HUES64 (cell line): ENCODE results near the gene WSB1.

Experiments used
- H3K27ac ChIP-seq: 2 replicates; pipeline ENCODE4 v1.7.0; 2013; ENCODE audit warnings: low read depth, low read length, inconsistent platforms
- H3K27me3 ChIP-seq: 2 replicates; pipeline ENCODE4 v1.6.1; 2013; ENCODE audit warnings: mild to moderate bottlenecking, low read length; ENCODE audit not compliant: insufficient read depth
- H3K36me3 ChIP-seq: 2 replicates; pipeline ENCODE4 v1.6.1; 2013; ENCODE audit warnings: mild to moderate bottlenecking, low read length; ENCODE audit not compliant: insufficient read depth
- H3K4me1 ChIP-seq: 2 replicates; pipeline ENCODE4 v1.6.1; 2013; ENCODE audit warnings: mild to moderate bottlenecking, low read length, moderate library complexity; ENCODE audit not compliant: insufficient read depth
- H3K4me3 ChIP-seq: 2 replicates; pipeline ENCODE4 v1.5.1; 2013; ENCODE audit warnings: mild to moderate bottlenecking, low read length, moderate library complexity
- H3K9ac ChIP-seq: 2 replicates; pipeline ENCODE4 v1.6.1; 2013; ENCODE audit warnings: mild to moderate bottlenecking, low read depth, low read length
- H3K9me3 ChIP-seq: 2 replicates; pipeline ENCODE4 v1.6.1; 2013; ENCODE audit warnings: low read depth, low read length; ENCODE audit not compliant: insufficient read depth
- WGBS: fragments of 150-250, 120-280 bp; methylation state at CpG from one replicate; pipeline ENCODE4 v1.1.7; 2013; ENCODE audit warnings: missing lambda C conversion rate; 5-methylcytosine and 5-hydroxymethylcytosine counted together

WSB1 gene

GRCh38 chr17:27281438-27281837, 12.5 kb upstream of the WSB1 start:
- no peak overlapping the region for H3K27ac ChIP-seq
- peaks cover 8% of the 10 kb centered on the region for H3K4me1 ChIP-seq
- H3K9me3 ChIP-seq = no peaks in the 10 kb centered on the region
- H3K9ac ChIP-seq = no peak overlapping the region
- WGBS = 99% methylated on average over 2 of the region's 3 CpGs
- H3K27me3 ChIP-seq = no peaks in the 10 kb centered on the region
- H3K36me3 ChIP-seq = no peaks in the 10 kb centered on the region
- no peak overlapping the region for H3K4me3 ChIP-seq

- Histone ChIP-seq H3K4me1 (peaks cover 3% of the 10 kb centered on the region; the same call in 1 of the 2 replicates), H3K27me3 (no peaks in the 10 kb centered on the region), H3K27ac (no peak overlapping the region), H3K36me3 (no peaks in the 10 kb centered on the region), H3K9ac (no peak overlapping the region), H3K9me3 (no peaks in the 10 kb centered on the region), H3K4me3 (no peak overlapping the region)
- WGBS = 92% methylated on average over 1 of the region's 1 CpG
Measured at GRCh38 chr17:27282054-27282551, 11.8 kb upstream of the WSB1 start.

- Histone ChIP-seq H3K4me1 (no peaks in the 10 kb centered on the region), H3K27me3 (no peaks in the 10 kb centered on the region), H3K9me3 (no peaks in the 10 kb centered on the region), H3K36me3 (no peaks in the 10 kb centered on the region), H3K9ac (no peak overlapping the region), H3K27ac (no peak overlapping the region), H3K4me3 (no peak overlapping the region)
Measured at GRCh38 chr17:27283060-27283459, 10.9 kb upstream of the WSB1 start.

- Histone ChIP-seq H3K27me3 (no peaks in the 10 kb centered on the region), H3K9ac (no peak overlapping the region), H3K9me3 (no peaks in the 10 kb centered on the region), H3K4me3 (no peak overlapping the region), H3K4me1 (no peaks in the 10 kb centered on the region), H3K36me3 (no peaks in the 10 kb centered on the region), H3K27ac (no peak overlapping the region)
Measured at GRCh38 chr17:27283751-27284150, 10.2 kb upstream of the WSB1 start.

- Histone ChIP-seq H3K9ac (no peak overlapping the region), H3K27me3 (no peaks in the 10 kb centered on the region), H3K4me3 (no peak overlapping the region), H3K27ac (no peak overlapping the region), H3K9me3 (no peaks in the 10 kb centered on the region), H3K36me3 (no peaks in the 10 kb centered on the region), H3K4me1 (no peaks in the 10 kb centered on the region)
- 83% methylated on average over 4 of the region's 5 CpGs for WGBS
Measured at GRCh38 chr17:27284811-27285415, 9.0 kb upstream of the WSB1 start.

GRCh38 chr17:27285516-27285915, 8.4 kb upstream of the WSB1 start:
- 90% methylated on average over 2 of the region's 2 CpGs for WGBS
- Histone ChIP-seq H3K36me3 (no peaks in the 10 kb centered on the region), H3K27me3 (no peaks in the 10 kb centered on the region), H3K9me3 (no peaks in the 10 kb centered on the region), H3K4me3 (no peak overlapping the region), H3K27ac (no peak overlapping the region), H3K4me1 (no peaks in the 10 kb centered on the region), H3K9ac (no peak overlapping the region)

GRCh38 chr17:27288183-27288582, 5.7 kb upstream of the WSB1 start:
- no peaks in the 10 kb centered on the region for H3K36me3 ChIP-seq
- H3K4me3 ChIP-seq = no peak overlapping the region
- H3K27me3 ChIP-seq = no peaks in the 10 kb centered on the region
- no peaks in the 10 kb centered on the region for H3K9me3 ChIP-seq
- peaks cover under 1% of the 10 kb centered on the region for H3K4me1 ChIP-seq
- H3K9ac ChIP-seq = no peak overlapping the region
- WGBS = 96% methylated on average over 2 of the region's 2 CpGs
- no peak overlapping the region for H3K27ac ChIP-seq

GRCh38 chr17:27289856-27290255, 4.1 kb upstream of the WSB1 start:
- Histone ChIP-seq H3K4me3 (no peak overlapping the region), H3K36me3 (no peaks in the 10 kb centered on the region), H3K9me3 (no peaks in the 10 kb centered on the region), H3K27ac (no peak overlapping the region), H3K9ac (no peak overlapping the region), H3K27me3 (no peaks in the 10 kb centered on the region), H3K4me1 (peaks cover 7% of the 10 kb centered on the region)

GRCh38 chr17:27290916-27291598, 2.9 kb upstream of the WSB1 start:
- no peaks in the 10 kb centered on the region for H3K36me3 ChIP-seq
- H3K9me3 ChIP-seq = no peaks in the 10 kb centered on the region
- H3K9ac ChIP-seq = no peak overlapping the region
- H3K27me3 ChIP-seq = no peaks in the 10 kb centered on the region
- peaks cover 7% of the 10 kb centered on the region for H3K4me1 ChIP-seq
- H3K4me3 ChIP-seq = no peak overlapping the region
- H3K27ac ChIP-seq = no peak overlapping the region
- WGBS = 92% methylated on average over 1 of the region's 3 CpGs

- no peaks in the 10 kb centered on the region for H3K9me3 ChIP-seq
- peaks cover 14% of the 10 kb centered on the region for H3K4me1 ChIP-seq
- H3K4me3 ChIP-seq = peak overlapping the region; percentile 97; the same call in 1 of the 2 replicates
- 93% methylated on average over 15 of the region's 15 CpGs for WGBS
- peak overlapping the region; percentile 94 for H3K27ac ChIP-seq
- H3K36me3 ChIP-seq = peaks cover 3% of the 10 kb centered on the region
- H3K9ac ChIP-seq = peak overlapping the region; percentile 39; the same call in 1 of the 2 replicates
- H3K27me3 ChIP-seq = no peaks in the 10 kb centered on the region
Measured at GRCh38 chr17:27293359-27293897, 486 bp upstream of the WSB1 start.

- no peaks in the 10 kb centered on the region for H3K27me3 ChIP-seq
- H3K36me3 ChIP-seq = peaks cover 3% of the 10 kb centered on the region
- H3K9me3 ChIP-seq = no peaks in the 10 kb centered on the region
- peaks cover 14% of the 10 kb centered on the region for H3K4me1 ChIP-seq
- peak overlapping the region; percentile 94; the same call in 1 of the 2 replicates for H3K27ac ChIP-seq
- peak overlapping the region; percentile 94 for H3K9ac ChIP-seq
- WGBS = 3% methylated on average over 19 of the region's 21 CpGs
- peak overlapping the region; percentile 97 for H3K4me3 ChIP-seq
Measured at GRCh38 chr17:27294689-27295630, 1.0 kb downstream of the WSB1 start.
